NOMO-1 treated with dmso at 0.1 percent for 144 hours (cell line): ENCODE measurements around the gene CABLES2.

Experiments
- DNase-seq: peaks from one replicate; lab custom pipeline; 2025; ENCODE audit not compliant: unreplicated experiment; lab: John Stamatoyannopoulos, UW

CABLES2 gene

GRCh38 chr20:62419759-62420158, 12.7 kb upstream of the CABLES2 start:
- DNase-seq: no peak

GRCh38 chr20:62418709-62419487, 11.8 kb upstream of the CABLES2 start:
- DNase-seq: no peak

DNA sequence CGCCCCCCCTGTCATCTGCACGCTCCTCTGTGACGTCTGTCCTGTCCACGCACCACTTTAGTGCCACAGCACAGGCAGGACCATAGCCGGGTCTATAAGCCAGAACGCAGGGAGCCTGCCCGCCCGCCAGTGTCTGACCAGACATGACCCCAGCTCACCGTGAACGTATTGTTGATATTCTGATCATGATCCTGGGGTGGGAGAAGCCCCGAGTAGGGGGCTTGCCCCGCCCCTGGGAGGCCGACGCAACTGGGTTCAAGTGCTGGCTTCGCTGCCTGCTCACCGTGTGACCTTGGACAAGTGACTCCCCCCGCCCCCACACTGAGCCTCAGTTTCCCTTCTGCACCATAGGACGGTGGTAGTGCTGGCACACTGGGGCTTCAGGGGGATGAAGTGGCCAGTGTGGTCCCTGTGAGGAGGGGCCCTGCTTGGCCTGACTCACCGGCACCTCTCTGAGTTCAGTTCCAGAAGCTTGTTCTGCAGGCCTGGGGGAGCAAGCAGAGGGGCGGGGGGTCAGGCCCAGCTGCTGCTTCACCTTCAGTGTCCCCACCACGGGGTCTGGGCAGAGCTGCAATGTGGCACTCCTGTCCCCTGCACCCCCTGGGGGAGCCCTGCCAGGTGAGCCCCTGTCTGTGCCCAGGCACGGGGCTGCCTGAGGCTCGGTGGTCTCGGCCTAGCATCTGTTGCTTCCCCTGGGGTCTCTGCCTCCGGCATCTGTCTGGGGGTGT, 11.1 kb upstream of the CABLES2 start:
- DNase-seq: no peak

DNA sequence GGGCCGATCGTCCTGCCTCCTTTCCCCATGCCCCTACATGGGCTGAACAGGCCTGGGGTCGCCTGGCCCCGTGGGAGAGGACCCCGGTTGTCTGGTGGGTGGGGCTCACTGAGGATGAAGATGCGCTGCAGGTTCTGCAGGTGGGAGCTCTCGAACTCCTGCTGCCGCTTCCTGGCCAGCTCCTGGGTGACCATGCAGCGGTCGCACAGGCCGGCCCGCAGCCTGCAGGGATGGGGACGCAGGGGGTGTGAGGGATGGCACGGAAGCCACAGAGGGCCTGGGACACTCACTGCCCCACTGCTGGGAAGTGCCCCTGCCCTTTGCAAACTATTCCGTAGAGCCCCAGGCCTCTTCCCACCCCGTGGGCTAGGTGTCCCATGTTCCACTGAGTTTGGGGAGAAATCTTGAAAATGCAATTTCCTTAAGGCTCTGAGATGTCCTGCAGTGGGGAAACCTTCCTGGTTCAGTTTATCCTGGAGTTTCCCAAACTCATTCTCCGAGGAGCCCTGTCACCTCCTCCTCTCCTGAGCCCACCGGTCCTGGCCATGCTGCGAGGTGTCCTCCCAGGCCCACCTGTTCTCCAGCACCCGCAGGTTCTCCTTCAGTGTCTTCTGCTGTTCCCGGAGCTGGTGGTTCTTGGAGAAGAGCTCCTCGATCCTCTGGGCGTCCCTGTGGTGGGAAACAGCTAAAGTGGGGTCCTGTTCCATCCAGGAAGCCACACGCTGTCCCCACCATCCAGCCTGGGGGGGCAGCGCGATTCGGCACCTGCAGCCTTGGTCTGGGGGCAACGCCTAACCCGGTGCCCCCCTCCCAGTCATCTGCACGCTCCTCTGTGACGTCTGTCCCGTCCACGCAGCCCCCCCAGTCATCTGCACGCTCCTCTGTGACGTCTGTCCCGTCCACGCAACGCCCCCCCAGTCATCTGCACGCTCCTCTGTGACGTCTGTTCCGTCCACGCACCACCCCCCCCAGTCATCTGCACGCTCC, 9.9 kb upstream of the CABLES2 start:
- no peak for DNase-seq

GRCh38 chr20:62415354-62416111, 8.4 kb upstream of the CABLES2 start:
- no peak for DNase-seq

GRCh38 chr20:62413896-62414481, 6.9 kb upstream of the CABLES2 start:
- DNase-seq: no peak

DNA sequence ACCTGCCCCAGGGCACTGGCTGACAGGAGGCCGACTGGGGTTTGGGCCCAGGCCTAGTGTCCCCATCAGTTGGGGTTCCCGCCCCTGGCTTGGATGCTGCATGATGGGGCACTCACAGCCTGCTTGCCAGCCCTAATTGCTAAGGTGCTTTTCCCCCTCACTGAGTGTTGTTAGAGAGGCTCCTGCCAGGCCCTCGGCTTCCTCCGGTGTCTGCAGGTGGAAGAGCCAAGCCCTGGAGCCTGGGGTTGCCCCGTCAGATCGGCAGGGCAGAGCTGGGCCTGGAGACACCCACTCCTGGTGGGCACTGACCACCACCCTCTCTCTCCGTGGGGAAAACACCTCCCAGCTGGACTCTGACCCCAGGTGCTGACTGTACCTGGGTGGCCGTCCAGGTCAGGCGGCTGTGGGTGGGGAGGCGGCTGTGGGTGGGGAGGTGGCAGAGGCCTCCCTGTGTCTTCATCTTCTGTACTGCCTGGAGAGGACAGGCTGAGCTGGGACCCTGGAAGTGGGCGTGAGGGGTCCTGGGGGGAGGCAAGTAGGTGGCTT, 6.0 kb upstream of the CABLES2 start:
- no peak for DNase-seq

GRCh38 chr20:62412194-62413024, 5.3 kb upstream of the CABLES2 start:
- no peak for DNase-seq

DNA sequence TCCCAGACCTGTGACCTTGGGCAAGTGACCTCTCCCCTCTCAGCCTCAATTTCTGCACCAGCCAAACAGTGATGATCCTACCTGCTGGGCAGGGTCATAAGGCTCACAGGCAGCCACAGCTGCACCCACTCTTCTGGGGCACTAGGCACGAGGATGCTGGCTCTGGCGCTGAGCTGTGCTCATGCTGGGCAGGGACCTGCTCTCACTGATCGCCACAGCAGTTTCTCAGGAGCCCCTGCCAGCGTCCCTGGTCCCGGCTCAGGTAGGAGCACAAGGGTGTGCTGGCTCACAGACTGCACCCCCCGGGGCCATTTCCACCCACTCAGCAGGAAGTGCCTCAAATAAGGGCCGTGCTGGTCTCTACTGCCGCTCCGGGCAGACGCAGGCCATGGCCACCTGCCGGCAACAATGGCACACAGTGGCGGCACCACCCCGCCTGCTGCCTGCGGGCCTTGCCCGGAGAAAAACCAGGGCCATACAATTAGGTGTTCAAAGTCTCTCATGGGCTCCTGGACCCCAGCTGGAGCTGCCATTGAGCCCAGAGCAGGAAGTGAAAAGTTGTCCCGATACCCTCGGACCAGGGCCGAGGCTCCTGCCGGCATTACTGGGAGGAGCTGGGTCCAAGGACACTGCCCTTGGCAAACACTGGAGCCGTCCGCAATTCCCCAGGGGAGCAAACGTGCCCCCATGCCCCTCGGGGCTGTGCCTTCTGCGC, 4.6 kb upstream of the CABLES2 start:
- DNase-seq: no peak

- no peak for DNase-seq
These were observed 3.8 kb upstream of the CABLES2 start for GRCh38 chr20:62410746-62411478.

DNA sequence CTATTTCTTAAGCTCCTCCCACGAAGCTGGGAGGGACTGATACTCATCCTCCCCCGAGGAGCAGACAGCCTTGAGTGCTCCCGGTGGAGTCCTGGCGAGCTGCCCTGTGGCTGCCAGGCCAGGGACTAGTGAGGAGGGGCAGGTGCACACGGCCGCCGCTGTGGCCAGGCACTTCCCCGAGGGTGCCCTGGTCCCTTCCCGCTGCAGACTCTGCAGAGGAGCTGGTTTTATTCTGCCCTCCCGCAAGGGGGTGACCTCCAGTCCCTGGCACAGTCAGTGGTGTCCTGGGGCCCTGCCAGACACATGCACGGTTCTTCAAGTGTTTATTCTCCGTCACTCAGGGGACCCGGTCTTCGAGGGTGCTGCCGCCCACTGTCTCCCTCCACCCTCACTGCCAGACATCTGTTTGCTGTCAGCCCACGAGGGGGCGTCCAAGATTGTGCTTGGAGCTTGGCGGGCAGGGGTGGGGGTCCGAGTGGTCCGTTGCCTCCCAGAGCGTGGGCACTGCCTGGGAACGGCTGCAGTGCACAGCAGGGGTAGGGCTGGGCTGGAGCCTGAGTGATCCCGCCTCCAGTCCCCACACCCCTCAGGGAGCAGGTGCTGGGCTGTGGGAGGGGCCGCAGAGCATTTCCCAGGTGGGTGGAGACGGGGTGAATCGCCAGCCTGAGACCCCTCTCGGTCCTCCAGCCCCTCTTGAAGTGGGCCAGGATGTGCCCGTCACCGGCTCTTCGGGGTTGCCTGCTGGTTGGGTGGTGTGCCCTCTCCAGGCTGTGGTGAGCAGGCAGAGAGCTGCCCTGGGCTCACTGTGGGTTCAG, 3.1 kb upstream of the CABLES2 start:
- no peak for DNase-seq

GRCh38 chr20:62409086-62409853, 2.2 kb upstream of the CABLES2 start:
- DNase-seq: no peak

DNA sequence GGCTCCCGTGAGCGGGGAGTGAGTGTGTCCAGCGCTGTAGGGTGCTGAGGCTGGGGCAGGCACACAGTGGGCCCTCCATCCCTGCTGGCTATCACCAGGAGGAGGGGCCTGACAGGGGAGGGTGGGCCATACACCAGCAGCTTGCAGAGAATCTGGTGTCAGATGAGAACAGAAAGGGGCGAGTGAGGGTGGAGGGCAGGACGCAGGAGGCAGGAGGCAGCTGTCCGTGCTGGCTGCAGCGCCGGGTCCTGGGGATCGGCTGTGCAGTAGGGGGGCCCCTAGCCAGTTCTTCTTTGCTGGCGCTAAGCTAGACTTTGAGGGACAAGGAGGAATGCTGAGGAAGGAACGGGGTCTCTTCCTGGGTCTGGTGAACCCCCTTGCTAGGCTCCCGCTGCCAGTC, 1.6 kb upstream of the CABLES2 start:
- no peak for DNase-seq

DNA sequence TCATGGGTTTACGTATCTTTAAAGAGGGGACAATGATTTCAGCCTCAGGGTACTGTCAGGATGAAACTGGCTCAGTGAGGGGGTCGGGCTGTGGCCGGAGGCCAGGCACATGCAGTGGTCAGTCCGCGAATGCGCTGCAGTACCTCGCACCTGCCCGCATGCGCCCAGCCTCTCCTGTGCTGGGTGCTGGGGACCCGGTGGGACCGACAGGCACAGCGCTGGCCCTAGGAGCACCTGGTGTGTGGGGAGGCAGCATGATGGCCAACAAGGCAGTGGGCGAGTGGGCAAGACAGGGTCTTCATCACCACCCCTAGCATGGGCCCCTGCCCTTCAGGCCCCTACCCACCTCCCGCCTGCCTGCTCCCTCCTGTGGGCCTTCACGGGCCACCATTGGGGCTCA, 970 bp upstream of the CABLES2 start:
- no peak for DNase-seq

GRCh38 chr20:62406635-62407176, 379 bp downstream of the CABLES2 start:
- no peak for DNase-seq

GRCh38 chr20:62405981-62406513, 1.0 kb downstream of the CABLES2 start:
- DNase-seq: no peak
